SK-N-SH (cell line): ENCODE results near the gene CHSY1. TPM values are rescaled to one million over a fixed set of nuclear protein-coding genes. Genes with fewer than 3 reads are reported as not detected.

Source experiments
- CTCF ChIA-PET: fragments of 300-600, 350-600 bp; formaldehyde crosslinking; extraction: SDS; loops from one replicate; lab custom pipeline; 2021; lab: Yijun Ruan, JAX
- POLR2A ChIA-PET: fragments of 350-600 bp; sonication (Branson Sonifier 250); formaldehyde crosslinking; extraction: SDS; loops from one replicate; lab custom pipeline; 2020; ENCODE audit warnings: antibody characterized with exemption, inconsistent platforms; lab: Yijun Ruan, JAX
- DNase-seq: peaks from one replicate; pipeline ENCODE4 v3.0.0; 2012
- H2AFZ ChIP-seq: fragments of 200-600 bp; sonication (generic); 2 replicates; pipeline ENCODE4 v1.8.1; 2016; ENCODE audit warnings: antibody characterized with exemption, mild to moderate bottlenecking, low read depth
- H3F3A ChIP-seq: fragments of 200-600 bp; sonication (generic); replicated peaks from 2 replicates; pipeline ENCODE3; 2016; ENCODE audit warnings: antibody characterized with exemption, mild to moderate bottlenecking; ENCODE audit not compliant: insufficient read depth
- H3K27ac ChIP-seq, 2 experiments: fragments of 200-500 bp in 1 of 2; fragments of 200-600 bp in 1 of 2; sonication (Bioruptor generic) in 1 of 2; sonication (generic), shearing (Covaris generic) in 1 of 2; 2 replicates each; pipeline versions ENCODE4 v1.5.1 to v1.6.1; 2014 to 2016; ENCODE audit warnings: low read depth in 2 of 2, inconsistent platforms in 1 of 2, low read length in 1 of 2, mild to moderate bottlenecking in 1 of 2, mixed read lengths in 1 of 2
- H3K27me3 ChIP-seq: fragments of 200-600 bp; sonication (generic), shearing (Covaris generic); 2 replicates; pipeline ENCODE4 v1.6.1; 2016; ENCODE audit warnings: mixed run types; ENCODE audit not compliant: insufficient read depth
- H3K36me3 ChIP-seq, 2 experiments: fragments of 200-500 bp in 1 of 2; fragments of 200-600 bp in 1 of 2; sonication (Bioruptor generic) in 1 of 2; sonication (generic) in 1 of 2; replicated peaks in 1 of 2; 2 replicates each; pipeline versions ENCODE3 to v1.5.1; 2014 to 2016; ENCODE audit warnings: low read length in 1 of 2, mild to moderate bottlenecking in 1 of 2; ENCODE audit not compliant: insufficient read depth in 2 of 2, control insufficient read depth in 1 of 2
- H3K4me1 ChIP-seq, 2 experiments: fragments of 200-500 bp in 1 of 2; fragments of 200-600 bp in 1 of 2; sonication (Bioruptor generic) in 1 of 2; sonication (generic), shearing (Covaris generic) in 1 of 2; 2 replicates each; pipeline versions ENCODE4 v1.5.1 to v1.6.1; 2014 to 2016; ENCODE audit warnings: low read depth in 1 of 2, low read length in 1 of 2, mixed run types in 1 of 2; ENCODE audit not compliant: insufficient read depth in 2 of 2, control insufficient read depth in 1 of 2
- H3K4me2 ChIP-seq: fragments of 200-600 bp; sonication (generic), shearing (Covaris generic); 2 replicates; pipeline ENCODE4 v1.6.1; 2017; ENCODE audit warnings: mixed run types
- H3K4me3 ChIP-seq, 2 experiments: fragments of 200-500 bp in 1 of 2; fragments of 200-600 bp in 1 of 2; sonication (Bioruptor generic) in 1 of 2; sonication (generic), shearing (Covaris generic) in 1 of 2; 2 replicates each; pipeline versions ENCODE4 v1.5.1 to v1.8.1; 2014 to 2016; ENCODE audit warnings: low read depth in 2 of 2, inconsistent platforms in 1 of 2, low read length in 1 of 2, mild to moderate bottlenecking in 1 of 2, mixed read lengths in 1 of 2, moderate library complexity in 1 of 2
- H3K79me2 ChIP-seq: fragments of 200-600 bp; sonication (generic); 2 replicates; pipeline ENCODE4 v1.8.1; 2017; ENCODE audit warnings: mild to moderate bottlenecking; ENCODE audit not compliant: insufficient read depth
- H3K9ac ChIP-seq: fragments of 200-600 bp; sonication (generic); 2 replicates; pipeline ENCODE4 v1.6.1; 2017; ENCODE audit warnings: mixed run types
- H3K9me2 ChIP-seq: fragments of 200-600 bp; sonication (generic); 2 replicates; pipeline ENCODE4 v1.6.1; 2017; ENCODE audit warnings: mixed run types
- H3K9me3 ChIP-seq: fragments of 200-600 bp; sonication (generic); 2 replicates; pipeline ENCODE4 v1.6.1; 2017; ENCODE audit warnings: mixed run types, mild to moderate bottlenecking, moderate library complexity
- H4K20me1 ChIP-seq: fragments of 200-600 bp; sonication (generic); 2 replicates; pipeline ENCODE4 v1.6.1; 2017; ENCODE audit warnings: mild to moderate bottlenecking, mixed run types; ENCODE audit not compliant: insufficient read depth
- ELF1 ChIP-seq: IDR thresholded peaks from 2 replicates; pipeline ENCODE4 v1.4.0; 2012
- EP300 ChIP-seq, 2 experiments: IDR thresholded peaks; 2 replicates each; pipeline versions ENCODE4 v1.4.0 to v1.6.1; 2012; ENCODE audit warnings: borderline replicate concordance in 1 of 2, low read depth in 1 of 2, low read length in 1 of 2
- FOXJ3 ChIP-seq: sonication (generic); formaldehyde crosslinking; IDR thresholded peaks from 2 replicates; pipeline ENCODE4 v1.5.1; 2020; ENCODE audit warnings: mild to moderate bottlenecking, missing genetic modification reagents
- FOXM1 ChIP-seq: IDR thresholded peaks from 2 replicates; pipeline ENCODE4 v1.4.0; 2012; ENCODE audit warnings: low read depth, mild to moderate bottlenecking
- GABPA ChIP-seq: IDR thresholded peaks from 2 replicates; pipeline ENCODE4 v1.4.0; 2012; ENCODE audit warnings: low read depth, mild to moderate bottlenecking
- JUND ChIP-seq: IDR thresholded peaks from 2 replicates; pipeline ENCODE4 v1.4.0; 2012
- NRF1 ChIP-seq: IDR thresholded peaks from 2 replicates; pipeline ENCODE4 v1.6.1; 2012; ENCODE audit warnings: low read depth, mild to moderate bottlenecking, low read length
- POLR2AphosphoS5 ChIP-seq: IDR thresholded peaks from 2 replicates; pipeline ENCODE4 v1.6.1; 2012; ENCODE audit warnings: low read depth, low read length
- RAD21 ChIP-seq: IDR thresholded peaks from 2 replicates; pipeline ENCODE4 v1.6.1; 2012; ENCODE audit warnings: mild to moderate bottlenecking, low read length
- RFX5 ChIP-seq: IDR thresholded peaks from 2 replicates; pipeline ENCODE4 v1.6.1; 2012; ENCODE audit warnings: mild to moderate bottlenecking, improper control_type of control experiment, low read length
- SIN3A ChIP-seq: IDR thresholded peaks from 2 replicates; pipeline ENCODE4 v1.6.1; 2012; ENCODE audit warnings: low read depth, mild to moderate bottlenecking, low read length, moderate library complexity, borderline replicate concordance
- SMC3 ChIP-seq: IDR thresholded peaks from 2 replicates; pipeline ENCODE4 v1.6.1; 2012; ENCODE audit warnings: low read depth, low read length, improper control_type of control experiment
- TAF1 ChIP-seq: IDR thresholded peaks from 2 replicates; pipeline ENCODE4 v1.6.1; 2012; ENCODE audit warnings: low read depth, mild to moderate bottlenecking, low read length, moderate library complexity, borderline replicate concordance
- USF1 ChIP-seq: IDR thresholded peaks from 2 replicates; pipeline ENCODE4 v1.4.0; 2012; ENCODE audit warnings: low read depth, borderline replicate concordance
- YY1 ChIP-seq: IDR thresholded peaks from 2 replicates; pipeline ENCODE4 v1.4.0; 2012; ENCODE audit warnings: low read depth, mild to moderate bottlenecking
- WGBS: methylation state at CpG from one replicate; pipeline ENCODE4 v1.1.6; 2017; ENCODE audit warnings: low lambda C conversion rate; 5-methylcytosine and 5-hydroxymethylcytosine counted together
- polyA plus RNA-seq, 3 experiments: library from polyadenylated mRNA; depleted of rRNA; stranded (reverse); fragments of >200 nt; gene quantifications; 2 replicates each; pipeline ENCODE4 v1.2.3, GENCODE V29; 2012
- TF ChIP-seq, protein P1 (sequence below): IDR thresholded peaks from 2 replicates; pipeline ENCODE4 v1.4.0; 2012; ENCODE audit warnings: low read depth
- TF ChIP-seq, protein P2 (sequence below): IDR thresholded peaks from 2 replicates; pipeline ENCODE4 v1.6.1; 2012; ENCODE audit warnings: mild to moderate bottlenecking, low read depth, low read length, moderate library complexity

Gene CHSY1
- polyA plus RNA-seq, 1 of the 3 experiments (the other 2 are of a cell fraction) = 15.7 TPM

GRCh38 chr15:101243420-101243819, 8.4 kb downstream of the CHSY1 start:
- no peak for DNase-seq
- WGBS = 94% methylated on average over 9 of the region's 9 CpGs
- Histone ChIP-seq H3K27ac (no peak overlapping the region), H3F3A (no peaks in the 10 kb centered on the region), H3K9me2 (0 out of 2 replicates have a peak, but pooled peaks cover under 1% of the 10 kb centered on the region), H2AFZ (no peak overlapping the region), H3K4me1 (peaks cover 15 to 38% of the 10 kb centered on the region in 2 experiments; a peak in 2 of 4 replicates), H3K9me3 (no peaks in the 10 kb centered on the region), H3K9ac (no peak overlapping the region), H3K4me2 (no peak overlapping the region), H3K79me2 (peaks cover 100% of the 10 kb centered on the region), H3K4me3 (no peak overlapping the region), H3K36me3 (peaks cover 0 to 20% of the 10 kb centered on the region in 2 experiments), H4K20me1 (peaks cover 100% of the 10 kb centered on the region), H3K27me3 (no peaks in the 10 kb centered on the region)
- ChIA-PET CTCF (interaction anchor here (1.1 to 1.6 kb wide), 4 partner anchors 8 to 236 kb away, joined by 3 to 8 read pairs (median 4); partner anchors contain the start of gene CHSY1), POLR2A (no interaction called here)
- TF ChIP-seq YY1 (no peak), SMC3 (no peak), TAF1 (no peak), GABPA (no peak), RFX5 (no peak), FOXM1 (no peak), EP300 (IDR thresholded peaks at IDR 0.05; ENCODE audit: borderline replicate concordance in 1 of 2, low read depth in 1 of 2, low read length in 1 of 2) (no peak), FOXJ3 (CRISPR knock-in tag) (no peak), RAD21 (no peak), ELF1 (no peak), USF1 (no peak), NRF1 (no peak), JUND (no peak), SIN3A (no peak), POLR2AphosphoS5 (no peak)
- TF ChIP-seq, protein P1, sequence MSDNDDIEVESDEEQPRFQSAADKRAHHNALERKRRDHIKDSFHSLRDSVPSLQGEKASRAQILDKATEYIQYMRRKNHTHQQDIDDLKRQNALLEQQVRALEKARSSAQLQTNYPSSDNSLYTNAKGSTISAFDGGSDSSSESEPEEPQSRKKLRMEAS = no peak
- TF ChIP-seq, protein P2, sequence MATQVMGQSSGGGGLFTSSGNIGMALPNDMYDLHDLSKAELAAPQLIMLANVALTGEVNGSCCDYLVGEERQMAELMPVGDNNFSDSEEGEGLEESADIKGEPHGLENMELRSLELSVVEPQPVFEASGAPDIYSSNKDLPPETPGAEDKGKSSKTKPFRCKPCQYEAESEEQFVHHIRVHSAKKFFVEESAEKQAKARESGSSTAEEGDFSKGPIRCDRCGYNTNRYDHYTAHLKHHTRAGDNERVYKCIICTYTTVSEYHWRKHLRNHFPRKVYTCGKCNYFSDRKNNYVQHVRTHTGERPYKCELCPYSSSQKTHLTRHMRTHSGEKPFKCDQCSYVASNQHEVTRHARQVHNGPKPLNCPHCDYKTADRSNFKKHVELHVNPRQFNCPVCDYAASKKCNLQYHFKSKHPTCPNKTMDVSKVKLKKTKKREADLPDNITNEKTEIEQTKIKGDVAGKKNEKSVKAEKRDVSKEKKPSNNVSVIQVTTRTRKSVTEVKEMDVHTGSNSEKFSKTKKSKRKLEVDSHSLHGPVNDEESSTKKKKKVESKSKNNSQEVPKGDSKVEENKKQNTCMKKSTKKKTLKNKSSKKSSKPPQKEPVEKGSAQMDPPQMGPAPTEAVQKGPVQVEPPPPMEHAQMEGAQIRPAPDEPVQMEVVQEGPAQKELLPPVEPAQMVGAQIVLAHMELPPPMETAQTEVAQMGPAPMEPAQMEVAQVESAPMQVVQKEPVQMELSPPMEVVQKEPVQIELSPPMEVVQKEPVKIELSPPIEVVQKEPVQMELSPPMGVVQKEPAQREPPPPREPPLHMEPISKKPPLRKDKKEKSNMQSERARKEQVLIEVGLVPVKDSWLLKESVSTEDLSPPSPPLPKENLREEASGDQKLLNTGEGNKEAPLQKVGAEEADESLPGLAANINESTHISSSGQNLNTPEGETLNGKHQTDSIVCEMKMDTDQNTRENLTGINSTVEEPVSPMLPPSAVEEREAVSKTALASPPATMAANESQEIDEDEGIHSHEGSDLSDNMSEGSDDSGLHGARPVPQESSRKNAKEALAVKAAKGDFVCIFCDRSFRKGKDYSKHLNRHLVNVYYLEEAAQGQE = no peak
